OCI-LY3 (cell line): ENCODE measurements around the gene IL17RB.

Experiments used
- H2AFZ ChIP-seq: fragments of 200-600, 300-600 bp; shearing (Covaris generic); 2 replicates; pipeline ENCODE4 v1.6.0; 2014; ENCODE audit warnings: antibody characterized with exemption, low read depth, low read length
- H3K27ac ChIP-seq: fragments of 200-600, 300-600 bp; sonication (generic); 2 replicates; pipeline ENCODE4 v1.5.1; 2014; ENCODE audit warnings: mild to moderate bottlenecking, low read length, moderate library complexity, mixed read lengths
- H3K27me3 ChIP-seq: fragments of 200-600, 300-600 bp; sonication (generic); 2 replicates; pipeline ENCODE4 v1.6.1; 2014; ENCODE audit warnings: low read depth, low read length, mixed read lengths
- H3K36me3 ChIP-seq: fragments of 200-600, 300-600 bp; sonication (generic); replicated peaks from 2 replicates; pipeline ENCODE3; 2014; ENCODE audit warnings: low read depth, low read length, mixed read lengths
- H3K4me1 ChIP-seq: fragments of 300-600, 200-600 bp; sonication (generic); 2 replicates; pipeline ENCODE4 v1.6.1; 2014; ENCODE audit warnings: low read length, mixed read lengths
- H3K4me2 ChIP-seq: fragments of 200-600, 300-600 bp; sonication (generic); 2 replicates; pipeline ENCODE4 v1.6.1; 2014; ENCODE audit warnings: low read length, mixed read lengths
- H3K4me3 ChIP-seq: fragments of 300-600, 200-600 bp; sonication (generic); 2 replicates; pipeline ENCODE4 v1.5.1; 2014; ENCODE audit warnings: antibody characterized with exemption, mild to moderate bottlenecking, low read length, moderate library complexity
- H3K79me2 ChIP-seq: fragments of 300-600, 200-600 bp; shearing (Covaris generic); 2 replicates; pipeline ENCODE4 v1.6.1; 2014; ENCODE audit warnings: mild to moderate bottlenecking, low read length, mixed read lengths
- H3K9ac ChIP-seq: fragments of 300-600, 200-600 bp; shearing (Covaris generic); 2 replicates; pipeline ENCODE4 v1.6.0; 2014; ENCODE audit warnings: mild to moderate bottlenecking, low read length, moderate library complexity
- H3K9me3 ChIP-seq: fragments of 200-600, 300-600 bp; shearing (Covaris generic); 2 replicates; pipeline ENCODE4 v1.6.1; 2014; ENCODE audit warnings: low read length, mixed read lengths; ENCODE audit not compliant: insufficient read depth
- H4K20me1 ChIP-seq: fragments of 200-600, 300-600 bp; sonication (generic); 2 replicates; pipeline ENCODE4 v1.6.1; 2016; ENCODE audit warnings: low read length, mixed read lengths; ENCODE audit not compliant: insufficient read depth
- EZH2phosphoT487 ChIP-seq: fragments of 200-600 bp; shearing (Covaris generic); IDR thresholded peaks from 2 replicates; pipeline ENCODE4 v1.6.1; 2018; ENCODE audit warnings: antibody characterized with exemption, mixed run types, low read depth
- TF ChIP-seq, protein P1 (sequence below): fragments of 200-600, 300-600 bp; sonication (generic); IDR thresholded peaks from 2 replicates; pipeline ENCODE4 v1.5.1; 2014; ENCODE audit warnings: antibody characterized with exemption, low read length, low read depth

Gene IL17RB

DNA sequence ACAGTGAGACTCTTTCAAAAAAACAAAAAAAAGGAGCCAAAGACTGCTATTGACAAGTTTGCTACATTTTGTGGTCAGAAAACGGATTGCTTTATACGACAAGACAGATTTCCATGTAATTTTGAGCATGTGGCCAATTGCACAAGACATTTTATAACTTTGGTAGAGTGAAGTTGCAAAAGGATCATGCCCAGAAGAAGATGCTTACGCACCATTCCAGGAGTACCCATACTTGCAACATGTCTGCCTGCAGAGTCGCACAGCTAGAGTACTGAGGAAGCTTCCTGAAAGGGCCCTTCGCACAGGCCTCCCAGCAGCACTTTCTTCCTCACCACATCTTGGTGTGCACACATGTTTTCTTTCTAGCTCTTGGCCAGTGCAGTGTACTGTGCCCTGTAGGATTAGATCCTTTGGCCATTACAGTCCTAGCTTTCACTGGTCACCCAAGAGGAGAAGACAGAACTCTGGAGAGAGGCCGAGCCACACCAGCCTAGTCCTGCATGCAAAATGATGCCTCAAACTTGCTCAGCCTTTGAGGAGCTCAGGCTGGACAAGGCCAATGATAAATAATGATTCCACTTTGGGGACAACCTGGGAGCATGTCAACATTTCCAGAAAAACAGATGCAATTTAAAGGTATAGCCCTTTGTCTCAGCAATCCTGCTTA, 11.8 kb upstream of the IL17RB start:
- H3K9ac ChIP-seq: no peak overlapping the region
- H3K4me2 ChIP-seq: no peak overlapping the region
- no peaks in the 10 kb centered on the region for H4K20me1 ChIP-seq
- H3K27me3 ChIP-seq: no peaks in the 10 kb centered on the region
- no peaks in the 10 kb centered on the region for H3K36me3 ChIP-seq
- H3K4me3 ChIP-seq: no peak overlapping the region
- H3K27ac ChIP-seq: no peak overlapping the region
- no peaks in the 10 kb centered on the region for H3K79me2 ChIP-seq
- TF ChIP-seq EZH2phosphoT487: no peak
- TF ChIP-seq, protein P1, sequence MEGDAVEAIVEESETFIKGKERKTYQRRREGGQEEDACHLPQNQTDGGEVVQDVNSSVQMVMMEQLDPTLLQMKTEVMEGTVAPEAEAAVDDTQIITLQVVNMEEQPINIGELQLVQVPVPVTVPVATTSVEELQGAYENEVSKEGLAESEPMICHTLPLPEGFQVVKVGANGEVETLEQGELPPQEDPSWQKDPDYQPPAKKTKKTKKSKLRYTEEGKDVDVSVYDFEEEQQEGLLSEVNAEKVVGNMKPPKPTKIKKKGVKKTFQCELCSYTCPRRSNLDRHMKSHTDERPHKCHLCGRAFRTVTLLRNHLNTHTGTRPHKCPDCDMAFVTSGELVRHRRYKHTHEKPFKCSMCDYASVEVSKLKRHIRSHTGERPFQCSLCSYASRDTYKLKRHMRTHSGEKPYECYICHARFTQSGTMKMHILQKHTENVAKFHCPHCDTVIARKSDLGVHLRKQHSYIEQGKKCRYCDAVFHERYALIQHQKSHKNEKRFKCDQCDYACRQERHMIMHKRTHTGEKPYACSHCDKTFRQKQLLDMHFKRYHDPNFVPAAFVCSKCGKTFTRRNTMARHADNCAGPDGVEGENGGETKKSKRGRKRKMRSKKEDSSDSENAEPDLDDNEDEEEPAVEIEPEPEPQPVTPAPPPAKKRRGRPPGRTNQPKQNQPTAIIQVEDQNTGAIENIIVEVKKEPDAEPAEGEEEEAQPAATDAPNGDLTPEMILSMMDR: no peak
- no peaks in the 10 kb centered on the region for H3K4me1 ChIP-seq
- H3K9me3 ChIP-seq: no peaks in the 10 kb centered on the region
- H2AFZ ChIP-seq: no peak overlapping the region

DNA sequence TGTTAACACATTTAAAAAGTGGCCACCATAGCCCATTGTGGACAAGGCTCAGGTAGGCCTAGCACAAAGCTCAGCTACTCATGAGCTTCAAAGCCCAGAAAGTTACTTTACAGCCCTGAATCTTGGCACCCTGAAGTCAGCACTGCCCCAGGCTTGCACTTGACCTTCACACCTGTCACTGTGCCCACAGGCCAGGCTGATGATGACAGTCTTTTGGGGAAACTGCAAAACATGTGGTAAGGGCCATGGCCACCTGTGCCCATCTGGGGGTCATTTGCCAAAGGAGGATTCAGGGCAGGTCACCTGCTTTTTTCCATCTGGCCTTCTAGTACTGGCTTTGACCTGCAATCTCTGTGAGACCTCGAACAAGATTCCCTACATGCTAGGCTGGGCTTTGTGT, 11.1 kb upstream of the IL17RB start:
- Histone ChIP-seq H3K4me1 (no peaks in the 10 kb centered on the region), H3K9me3 (no peaks in the 10 kb centered on the region), H3K4me2 (no peak overlapping the region), H2AFZ (no peak overlapping the region), H3K4me3 (no peak overlapping the region), H3K36me3 (no peaks in the 10 kb centered on the region), H4K20me1 (no peaks in the 10 kb centered on the region), H3K27me3 (no peaks in the 10 kb centered on the region), H3K9ac (no peak overlapping the region), H3K79me2 (no peaks in the 10 kb centered on the region), H3K27ac (no peak overlapping the region)
- no peak for TF ChIP-seq EZH2phosphoT487
- TF ChIP-seq, protein P1: no peak

GRCh38 chr3:53836084-53836872, 10.1 kb upstream of the IL17RB start:
- Histone ChIP-seq H3K27ac (no peak overlapping the region), H3K9me3 (no peaks in the 10 kb centered on the region), H3K4me2 (no peak overlapping the region), H3K4me1 (no peaks in the 10 kb centered on the region), H3K4me3 (no peak overlapping the region), H2AFZ (no peak overlapping the region), H3K27me3 (no peaks in the 10 kb centered on the region), H3K79me2 (no peaks in the 10 kb centered on the region), H3K9ac (no peak overlapping the region), H3K36me3 (no peaks in the 10 kb centered on the region), H4K20me1 (no peaks in the 10 kb centered on the region)
- no peak for TF ChIP-seq EZH2phosphoT487
- TF ChIP-seq, protein P1: no peak

GRCh38 chr3:53837331-53837730, 9.0 kb upstream of the IL17RB start:
- no peaks in the 10 kb centered on the region for H3K79me2 ChIP-seq
- no peak overlapping the region for H2AFZ ChIP-seq
- H3K36me3 ChIP-seq: no peaks in the 10 kb centered on the region

More at GRCh38 chr3:53837331-53837730, 9.0 kb upstream of the IL17RB start:
- H3K4me2 ChIP-seq: no peak overlapping the region
- no peak overlapping the region for H3K9ac ChIP-seq
- no peaks in the 10 kb centered on the region for H3K4me1 ChIP-seq
- H3K27ac ChIP-seq: no peak overlapping the region
- no peaks in the 10 kb centered on the region for H3K9me3 ChIP-seq
- no peaks in the 10 kb centered on the region for H3K27me3 ChIP-seq
- TF ChIP-seq, protein P1: no peak
- no peak for TF ChIP-seq EZH2phosphoT487
- H3K4me3 ChIP-seq: no peak overlapping the region
- H4K20me1 ChIP-seq: no peaks in the 10 kb centered on the region
